GM23248 (cell line): ENCODE results near the gene PEPD.

Experiments used
- EZH2 ChIP-seq: fragments of 200-600 bp; sonication (generic); IDR thresholded peaks from 2 replicates; pipeline ENCODE4 v1.6.1; 2018; ENCODE audit warnings: antibody characterized with exemption, mild to moderate bottlenecking; ENCODE audit not compliant: insufficient read depth, poor library complexity, severe bottlenecking
- EZH2phosphoT487 ChIP-seq: fragments of 200-600 bp; sonication (generic); IDR thresholded peaks from 2 replicates; pipeline ENCODE4 v1.6.1; 2018; ENCODE audit warnings: antibody characterized with exemption, moderate library complexity, mild to moderate bottlenecking, low read depth; ENCODE audit not compliant: insufficient read depth

DNA sequence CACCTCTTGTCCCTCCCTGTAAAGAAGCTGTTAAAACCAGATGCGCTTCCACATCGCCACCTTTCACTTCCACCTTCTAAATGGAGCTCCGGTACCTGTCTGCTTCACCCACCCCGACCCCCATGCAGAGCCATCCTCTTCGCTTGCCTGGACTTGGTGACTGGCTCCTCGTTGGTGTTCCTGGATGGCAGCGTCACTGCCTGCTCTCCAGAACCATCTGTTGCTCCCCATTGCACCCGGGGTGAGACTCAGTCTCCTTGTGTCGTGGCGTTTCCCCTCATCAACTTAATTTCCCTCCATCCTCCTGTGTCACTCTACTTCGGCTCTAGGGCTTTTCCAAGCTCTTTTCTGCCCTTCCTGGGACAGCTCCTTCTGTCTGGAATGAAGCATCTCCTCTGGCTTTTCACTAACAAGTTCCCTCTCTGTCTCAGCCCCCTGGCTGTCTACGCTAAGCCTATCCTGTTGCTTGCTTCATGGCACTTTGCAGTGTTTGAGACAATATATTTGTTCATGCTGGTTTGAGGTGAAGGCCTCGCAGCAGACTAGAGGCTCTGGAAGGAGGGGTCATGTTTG, 137.8 kb downstream of the PEPD start:
- TF ChIP-seq EZH2phosphoT487 (no peak), EZH2 (no peak)
